Measurements from ENCODE around the gene ECSIT. TPM values are rescaled to one million over a fixed set of nuclear protein-coding genes. Genes with fewer than 3 reads are reported as not detected.

ECSIT gene
- polyA plus RNA-seq, 1 of the 3 experiments (the other 2 are of a cell fraction), result 43.8 TPM

- Histone ChIP-seq H3K9ac (no peak within 1 kb of the TSS), H3K79me2 (ENCODE audit: insufficient read depth) (no peaks in the 10 kb centered on the region), H3K9me2 (no peaks in the 10 kb centered on the region), H2AFZ (ENCODE audit: low read depth) (no peak within 1 kb of the TSS), H3K36me3 (replicated peaks in 1 of 2; ENCODE audit: control insufficient read depth in 1 of 2, insufficient read depth in 2 of 2, low read length in 1 of 2) (no peaks in the 10 kb centered on the region), H4K20me1 (ENCODE audit: insufficient read depth) (no peaks in the 10 kb centered on the region), H3K27ac (ENCODE audit: low read depth in 2 of 2, low read length in 1 of 2) (no peak within 1 kb of the TSS), H3K4me1 (ENCODE audit: control insufficient read depth in 1 of 2, insufficient read depth in 2 of 2, low read depth in 1 of 2, low read length in 1 of 2) (peaks cover 7 to 13% of the 10 kb centered on the region in 2 experiments; a peak in 2 of 4 replicates), H3K4me2 (peak within 1 kb of the TSS; percentile 5; the same call in 1 of the 2 replicates), H3K9me3 (no peaks in the 10 kb centered on the region), H3K4me3 (ENCODE audit: low read depth in 2 of 2, low read length in 1 of 2) (no peak within 1 kb of the TSS; a peak in 1 of 4 replicates), H3F3A (replicated peaks; ENCODE audit: insufficient read depth) (peaks cover 4% of the 10 kb centered on the region), H3K27me3 (ENCODE audit: insufficient read depth) (no peaks in the 10 kb centered on the region)
- CTCF ChIA-PET, result interaction anchor here (0.7 to 1.8 kb wide), 2 partner anchors 8 to 20 kb away, joined by 3 to 6 read pairs; partner anchors contain the start of gene ELOF1
- WGBS (ENCODE audit: low lambda C conversion rate), result 75% methylated on average over 11 of the region's 21 CpGs
- no peak for DNase-seq
- TF ChIP-seq CTCF (IDR thresholded peaks at IDR 0.05) (no peak), EP300 (IDR thresholded peaks at IDR 0.05; ENCODE audit: borderline replicate concordance in 1 of 2, low read depth in 1 of 2, low read length in 1 of 2) (no peak), GABPA (IDR thresholded peaks at IDR 0.05; ENCODE audit: low read depth) (no peak), FOXM1 (IDR thresholded peaks at IDR 0.05; ENCODE audit: low read depth) (no peak), EZH2phosphoT487 (IDR thresholded peaks at IDR 0.05; ENCODE audit: borderline replicate concordance, low read depth) (no peak), IRF3 (IDR thresholded peaks at IDR 0.05; ENCODE audit: low read depth, low read length) (no peak), YY1 (IDR thresholded peaks at IDR 0.05; ENCODE audit: low read depth) (no peak), TEAD4 (IDR thresholded peaks at IDR 0.05; ENCODE audit: borderline replicate concordance, insufficient read depth) (no peak), ZBTB33 (IDR thresholded peaks at IDR 0.05; ENCODE audit: borderline replicate concordance, low read depth) (no peak), RXRA (IDR thresholded peaks at IDR 0.05; ENCODE audit: borderline replicate concordance, low read depth) (no peak), ELF1 (IDR thresholded peaks at IDR 0.05) (no peak), USF1 (IDR thresholded peaks at IDR 0.05; ENCODE audit: borderline replicate concordance, low read depth) (no peak), GATA2 (CRISPR knock-in tag; IDR thresholded peaks at IDR 0.05) (no peak), NRF1 (IDR thresholded peaks at IDR 0.05; ENCODE audit: low read depth, low read length) (no peak), NFIC (IDR thresholded peaks at IDR 0.05; ENCODE audit: borderline replicate concordance) (no peak)
- POLR2A ChIA-PET, result interaction anchor here (1.1 kb wide), 1 partner anchor 20 kb away, joined by 5 read pairs; the partner anchor contains the start of gene ELOF1
Measured at GRCh38 chr19:11538232-11539036, 9.5 kb upstream of the ECSIT start, which contains the start of gene CNN1. CNN1 (plus strand) TSS chr19:11538851; CDS start chr19:11538928, 77 bp downstream.

All from SK-N-SH (cell line).